ENCODE data around the gene EIF2S3B.

The EIF2S3B gene

GRCh38 chr12:10553148-10553547 is 47.5 kb downstream of the EIF2S3B start:
- intact Hi-C loops (cut with DNase I): no loop called here
- no peak for DNase-seq

DNA sequence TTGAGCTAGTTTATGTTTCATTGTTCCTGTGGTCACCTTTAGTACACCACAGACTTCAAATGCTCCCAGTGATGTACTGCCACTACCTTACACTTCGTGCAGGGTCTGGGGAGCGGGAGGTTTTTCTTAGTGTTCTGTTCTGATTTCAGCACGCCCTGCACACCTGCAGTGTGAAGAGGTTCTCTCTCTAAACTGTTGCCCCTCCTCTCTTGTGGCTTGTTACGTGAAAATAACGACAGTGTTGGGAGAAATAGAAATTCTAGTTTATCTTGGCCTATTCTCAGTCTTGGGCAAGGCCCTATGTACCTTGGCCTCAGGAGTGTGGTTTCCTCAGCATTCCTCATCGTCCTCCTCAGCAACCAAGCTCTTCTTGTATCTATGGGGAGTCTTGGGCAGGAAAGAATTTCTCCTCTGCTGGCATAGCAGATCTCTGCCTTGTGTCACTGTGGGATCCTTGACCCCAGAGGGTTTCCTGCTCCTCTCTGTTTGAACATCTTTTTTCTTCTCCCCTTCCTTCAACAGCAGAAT is 48.6 kb downstream of the EIF2S3B start:
- intact Hi-C loops (cut with DNase I): no loop called here
- no peak for DNase-seq

DNA sequence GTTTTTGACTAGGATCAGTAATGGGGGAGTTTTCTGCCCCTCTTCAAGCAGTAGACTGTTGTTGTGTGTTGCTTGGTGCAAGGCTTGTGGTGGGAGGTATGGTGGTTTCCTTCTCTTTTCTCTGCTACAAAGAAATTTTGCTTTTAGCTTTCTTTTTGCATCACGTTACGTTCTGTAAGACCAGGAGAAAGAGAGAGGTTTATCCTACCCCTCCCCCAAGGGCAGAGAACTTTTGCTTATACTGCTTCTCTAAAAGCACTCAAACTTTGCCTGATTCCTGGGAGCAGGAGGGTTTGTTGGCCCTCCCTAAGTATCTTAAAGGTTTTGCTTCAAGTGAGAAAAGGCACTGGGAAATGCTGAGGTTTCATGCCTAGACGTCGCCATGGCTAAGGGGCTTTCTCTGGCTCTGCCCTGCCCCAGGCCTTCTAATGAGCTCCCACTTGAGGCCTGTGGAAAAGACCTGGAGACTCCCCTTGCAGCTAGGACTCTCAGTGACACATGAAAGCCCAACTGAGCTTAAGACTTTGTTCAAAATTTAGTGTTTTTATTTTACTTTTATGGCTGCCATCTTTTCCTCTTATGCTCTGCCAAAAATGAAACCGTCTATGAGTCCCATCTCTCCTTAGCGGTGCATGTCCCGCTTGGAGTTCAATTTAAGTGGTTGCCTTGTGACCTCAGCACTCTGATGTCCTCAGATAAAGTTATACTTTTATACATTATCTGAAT is 49.2 kb downstream of the EIF2S3B start:
- intact Hi-C loops (cut with DNase I): no loop called here

DNA sequence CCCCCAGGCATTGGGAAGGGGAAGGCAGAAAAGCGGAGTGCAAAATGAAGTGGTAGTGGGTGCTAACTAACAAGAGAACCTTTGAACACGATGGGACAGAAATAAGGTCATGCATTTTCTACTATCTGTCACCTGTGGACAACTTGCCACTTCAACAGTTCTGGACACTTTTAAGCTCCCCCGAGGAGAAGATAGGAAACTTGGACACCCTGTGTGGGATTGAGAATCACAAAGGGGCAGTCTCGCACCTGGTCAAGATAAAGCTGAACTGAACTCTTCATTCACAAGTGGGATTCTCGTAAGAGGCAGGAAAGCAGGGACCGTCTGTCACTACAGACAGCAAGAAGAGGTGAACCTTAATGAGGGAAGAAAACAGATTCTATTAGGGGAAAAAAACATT is 51.6 kb downstream of the EIF2S3B start:
- no peak for DNase-seq
- intact Hi-C loops (cut with DNase I): no loop called here

More for the DNA sequence above, 49.2 kb downstream of the EIF2S3B start:
- no peak for DNase-seq

GRCh38 chr12:10557766-10558165 is 52.1 kb downstream of the EIF2S3B start:
- DNase-seq: no peak
- intact Hi-C loops (cut with DNase I): loop anchor here (1.0 kb wide), 1 partner anchor 313 kb away; no protein-coding TSS in a partner anchor
